ENCODE measurements around the gene HNRNPA3. TPM values are rescaled to one million over a fixed set of nuclear protein-coding genes. Genes with fewer than 3 reads are reported as not detected.

HNRNPA3 gene
- polyA plus RNA-seq, 1 donor from 2014 or later, result 134 TPM

DNA sequence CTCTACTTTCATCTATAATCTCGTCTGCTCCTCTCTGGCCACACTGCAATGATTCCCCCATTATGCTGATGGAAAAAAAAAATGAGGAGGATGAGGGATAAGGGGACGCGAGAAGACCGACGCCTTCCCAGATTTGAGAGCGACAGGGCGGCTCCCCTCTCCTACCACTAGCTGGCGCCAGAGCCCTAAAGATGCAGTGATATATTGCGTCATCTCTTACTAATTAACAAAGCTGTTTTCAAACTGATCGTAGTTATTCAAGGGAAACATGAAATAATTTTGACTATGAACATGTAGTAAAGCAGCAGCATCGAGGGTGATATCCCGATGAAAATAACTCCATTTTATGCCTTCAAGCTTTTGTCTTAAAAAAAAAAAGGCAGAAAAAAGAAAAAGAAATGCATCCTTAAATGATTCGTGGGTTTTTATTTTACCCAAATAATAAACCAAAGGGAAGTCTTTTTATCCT is 48.0 kb upstream of the HNRNPA3 start:
- TF ChIP-seq TAF1 (IDR thresholded peaks at IDR 0.05; ENCODE audit: low read depth), result no peak
- TF ChIP-seq, protein P1, sequence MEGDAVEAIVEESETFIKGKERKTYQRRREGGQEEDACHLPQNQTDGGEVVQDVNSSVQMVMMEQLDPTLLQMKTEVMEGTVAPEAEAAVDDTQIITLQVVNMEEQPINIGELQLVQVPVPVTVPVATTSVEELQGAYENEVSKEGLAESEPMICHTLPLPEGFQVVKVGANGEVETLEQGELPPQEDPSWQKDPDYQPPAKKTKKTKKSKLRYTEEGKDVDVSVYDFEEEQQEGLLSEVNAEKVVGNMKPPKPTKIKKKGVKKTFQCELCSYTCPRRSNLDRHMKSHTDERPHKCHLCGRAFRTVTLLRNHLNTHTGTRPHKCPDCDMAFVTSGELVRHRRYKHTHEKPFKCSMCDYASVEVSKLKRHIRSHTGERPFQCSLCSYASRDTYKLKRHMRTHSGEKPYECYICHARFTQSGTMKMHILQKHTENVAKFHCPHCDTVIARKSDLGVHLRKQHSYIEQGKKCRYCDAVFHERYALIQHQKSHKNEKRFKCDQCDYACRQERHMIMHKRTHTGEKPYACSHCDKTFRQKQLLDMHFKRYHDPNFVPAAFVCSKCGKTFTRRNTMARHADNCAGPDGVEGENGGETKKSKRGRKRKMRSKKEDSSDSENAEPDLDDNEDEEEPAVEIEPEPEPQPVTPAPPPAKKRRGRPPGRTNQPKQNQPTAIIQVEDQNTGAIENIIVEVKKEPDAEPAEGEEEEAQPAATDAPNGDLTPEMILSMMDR (IDR thresholded peaks at IDR 0.05; ENCODE audit: poor library complexity, severe bottlenecking), result peak; percentile 99
- TF ChIP-seq SMC3 (conservative IDR thresholded peaks at IDR 0.05; ENCODE audit: poor library complexity), result peak; percentile 95
- peak; percentile 52 for TF ChIP-seq EP300 (conservative IDR thresholded peaks at IDR 0.05; ENCODE audit: poor library complexity, severe bottlenecking)
- no peak for TF ChIP-seq EZH2 (IDR thresholded peaks at IDR 0.05; ENCODE audit: borderline replicate concordance, insufficient read depth, low read length, poor library complexity, severe bottlenecking)
- TF ChIP-seq, protein P2, sequence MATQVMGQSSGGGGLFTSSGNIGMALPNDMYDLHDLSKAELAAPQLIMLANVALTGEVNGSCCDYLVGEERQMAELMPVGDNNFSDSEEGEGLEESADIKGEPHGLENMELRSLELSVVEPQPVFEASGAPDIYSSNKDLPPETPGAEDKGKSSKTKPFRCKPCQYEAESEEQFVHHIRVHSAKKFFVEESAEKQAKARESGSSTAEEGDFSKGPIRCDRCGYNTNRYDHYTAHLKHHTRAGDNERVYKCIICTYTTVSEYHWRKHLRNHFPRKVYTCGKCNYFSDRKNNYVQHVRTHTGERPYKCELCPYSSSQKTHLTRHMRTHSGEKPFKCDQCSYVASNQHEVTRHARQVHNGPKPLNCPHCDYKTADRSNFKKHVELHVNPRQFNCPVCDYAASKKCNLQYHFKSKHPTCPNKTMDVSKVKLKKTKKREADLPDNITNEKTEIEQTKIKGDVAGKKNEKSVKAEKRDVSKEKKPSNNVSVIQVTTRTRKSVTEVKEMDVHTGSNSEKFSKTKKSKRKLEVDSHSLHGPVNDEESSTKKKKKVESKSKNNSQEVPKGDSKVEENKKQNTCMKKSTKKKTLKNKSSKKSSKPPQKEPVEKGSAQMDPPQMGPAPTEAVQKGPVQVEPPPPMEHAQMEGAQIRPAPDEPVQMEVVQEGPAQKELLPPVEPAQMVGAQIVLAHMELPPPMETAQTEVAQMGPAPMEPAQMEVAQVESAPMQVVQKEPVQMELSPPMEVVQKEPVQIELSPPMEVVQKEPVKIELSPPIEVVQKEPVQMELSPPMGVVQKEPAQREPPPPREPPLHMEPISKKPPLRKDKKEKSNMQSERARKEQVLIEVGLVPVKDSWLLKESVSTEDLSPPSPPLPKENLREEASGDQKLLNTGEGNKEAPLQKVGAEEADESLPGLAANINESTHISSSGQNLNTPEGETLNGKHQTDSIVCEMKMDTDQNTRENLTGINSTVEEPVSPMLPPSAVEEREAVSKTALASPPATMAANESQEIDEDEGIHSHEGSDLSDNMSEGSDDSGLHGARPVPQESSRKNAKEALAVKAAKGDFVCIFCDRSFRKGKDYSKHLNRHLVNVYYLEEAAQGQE (IDR thresholded peaks at IDR 0.05; ENCODE audit: borderline replicate concordance), result no peak
- peak; percentile 27 for TF ChIP-seq MXI1 (conservative IDR thresholded peaks at IDR 0.05; ENCODE audit: poor library complexity, severe bottlenecking)
- peak; percentile 99 for TF ChIP-seq RAD21 (conservative IDR thresholded peaks at IDR 0.05)
- no peak for TF ChIP-seq POLR2AphosphoS5 (IDR thresholded peaks at IDR 0.05)
- H3K4me3 ChIP-seq (ENCODE audit: low read length), result peak overlapping the region; percentile 50
- no peak overlapping the region for H3K27ac ChIP-seq (ENCODE audit: low read length)
- H3K9ac ChIP-seq (ENCODE audit: low read length), result peak overlapping the region; percentile 28
- peaks cover 12% of the 10 kb centered on the region for H3K27me3 ChIP-seq (ENCODE audit: insufficient read depth, low read depth, low read length)
- no peaks in the 10 kb centered on the region for H3K9me3 ChIP-seq (ENCODE audit: low read length)
- no peaks in the 10 kb centered on the region for H4K20me1 ChIP-seq (ENCODE audit: insufficient read depth)
- no peaks in the 10 kb centered on the region for H3K36me3 ChIP-seq (ENCODE audit: insufficient read depth, low read length)
- peak overlapping the region; percentile 50 for H3K4me2 ChIP-seq (ENCODE audit: low read length)
- H3K9me2 ChIP-seq (ENCODE audit: insufficient read depth, low read length), result no peaks in the 10 kb centered on the region
- no peaks in the 10 kb centered on the region for H3F3A ChIP-seq (ENCODE audit: insufficient read depth, low read length, poor library complexity, severe bottlenecking)
- H3K79me2 ChIP-seq (replicated peaks; ENCODE audit: insufficient read depth, low read length), result no peaks in the 10 kb centered on the region
- peak overlapping the region; percentile 24 for H2AFZ ChIP-seq (ENCODE audit: low read depth, low read length)

DNA sequence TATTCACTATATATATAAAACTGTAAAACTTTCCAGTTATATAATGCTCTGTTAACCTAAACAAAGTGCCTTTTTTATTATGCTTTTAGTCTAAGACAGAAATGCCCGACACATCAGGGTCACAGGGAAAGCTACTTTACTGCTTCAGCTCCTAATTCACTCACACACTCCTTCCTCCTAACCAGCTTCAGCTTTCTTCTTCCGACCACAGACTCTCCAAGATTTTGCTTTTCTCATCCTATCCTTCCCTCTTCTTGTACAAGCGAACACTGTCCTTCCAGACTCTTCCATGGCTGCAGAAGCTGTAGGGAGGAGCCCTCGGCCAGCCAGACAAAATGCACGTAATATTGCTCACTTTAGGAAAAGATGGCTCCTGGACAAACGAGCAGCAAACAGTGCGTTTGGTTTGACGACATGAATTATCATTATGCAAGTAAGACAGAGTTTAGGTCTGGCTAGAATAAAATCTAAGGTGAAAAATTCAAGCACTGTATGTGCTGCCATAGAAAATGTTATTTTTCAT is 47.5 kb upstream of the HNRNPA3 start:
- TF ChIP-seq EP300 (conservative IDR thresholded peaks at IDR 0.05; ENCODE audit: poor library complexity, severe bottlenecking) (no peak), TAF1 (IDR thresholded peaks at IDR 0.05; ENCODE audit: low read depth) (no peak), POLR2AphosphoS5 (IDR thresholded peaks at IDR 0.05) (no peak), RAD21 (conservative IDR thresholded peaks at IDR 0.05) (no peak), SMC3 (conservative IDR thresholded peaks at IDR 0.05; ENCODE audit: poor library complexity) (no peak), MXI1 (conservative IDR thresholded peaks at IDR 0.05; ENCODE audit: poor library complexity, severe bottlenecking) (no peak)
- TF ChIP-seq, protein P1 (IDR thresholded peaks at IDR 0.05; ENCODE audit: poor library complexity, severe bottlenecking), result no peak
- no peaks in the 10 kb centered on the region for H3K79me2 ChIP-seq (replicated peaks; ENCODE audit: insufficient read depth, low read length)
- H3F3A ChIP-seq (ENCODE audit: insufficient read depth, low read length, poor library complexity, severe bottlenecking), result no peaks in the 10 kb centered on the region
- H3K4me2 ChIP-seq (ENCODE audit: low read length), result peak overlapping the region; percentile 50
- peak overlapping the region; percentile 50 for H3K4me3 ChIP-seq (ENCODE audit: low read length)
- peak overlapping the region; percentile 28 for H3K9ac ChIP-seq (ENCODE audit: low read length)
- no peaks in the 10 kb centered on the region for H3K9me2 ChIP-seq (ENCODE audit: insufficient read depth, low read length)
- no peaks in the 10 kb centered on the region for H4K20me1 ChIP-seq (ENCODE audit: insufficient read depth)
- H2AFZ ChIP-seq (ENCODE audit: low read depth, low read length), result peak overlapping the region; percentile 24
- no peak overlapping the region for H3K27ac ChIP-seq (ENCODE audit: low read length)
- no peaks in the 10 kb centered on the region for H3K9me3 ChIP-seq (ENCODE audit: low read length)
- H3K27me3 ChIP-seq (ENCODE audit: insufficient read depth, low read depth, low read length), result peaks cover 12% of the 10 kb centered on the region
- H3K36me3 ChIP-seq (ENCODE audit: insufficient read depth, low read length), result no peaks in the 10 kb centered on the region
